GM06990 (cell line): ENCODE measurements around the gene PRSS8.

ENCODE experiments used
- DNase-seq: peaks from one replicate; pipeline ENCODE4 v3.0.0-alpha.2; 2011; ENCODE audit not compliant: insufficient read length; ENCODE audit errors: extremely low read depth
- H3K27me3 ChIP-seq: replicated peaks from 2 replicates; pipeline ENCODE4 v1.6.0; 2011; ENCODE audit warnings: low read length; ENCODE audit not compliant: control insufficient read depth, insufficient read depth
- H3K36me3 ChIP-seq: 2 replicates; pipeline ENCODE4 v1.5.1; 2011; ENCODE audit warnings: low read length; ENCODE audit not compliant: control insufficient read depth, insufficient read depth
- H3K4me3 ChIP-seq: replicated peaks from 2 replicates; pipeline ENCODE4 v1.5.1; 2011; ENCODE audit warnings: low read depth, mild to moderate bottlenecking, control low read depth, low read length
- TF ChIP-seq, protein P1 (sequence below): IDR thresholded peaks from 2 replicates; pipeline ENCODE4 v1.5.1; 2011; ENCODE audit warnings: low read length, control low read depth, mild to moderate bottlenecking, inconsistent platforms; ENCODE audit not compliant: insufficient read depth, poor library complexity, severe bottlenecking

PRSS8 gene

GRCh38 chr16:31125844-31126243, 9.7 kb downstream of the PRSS8 start:
- peaks cover 12% of the 10 kb centered on the region for H3K36me3 ChIP-seq
- no peak overlapping the region for H3K4me3 ChIP-seq
- DNase-seq: no peak
- TF ChIP-seq, protein P1, sequence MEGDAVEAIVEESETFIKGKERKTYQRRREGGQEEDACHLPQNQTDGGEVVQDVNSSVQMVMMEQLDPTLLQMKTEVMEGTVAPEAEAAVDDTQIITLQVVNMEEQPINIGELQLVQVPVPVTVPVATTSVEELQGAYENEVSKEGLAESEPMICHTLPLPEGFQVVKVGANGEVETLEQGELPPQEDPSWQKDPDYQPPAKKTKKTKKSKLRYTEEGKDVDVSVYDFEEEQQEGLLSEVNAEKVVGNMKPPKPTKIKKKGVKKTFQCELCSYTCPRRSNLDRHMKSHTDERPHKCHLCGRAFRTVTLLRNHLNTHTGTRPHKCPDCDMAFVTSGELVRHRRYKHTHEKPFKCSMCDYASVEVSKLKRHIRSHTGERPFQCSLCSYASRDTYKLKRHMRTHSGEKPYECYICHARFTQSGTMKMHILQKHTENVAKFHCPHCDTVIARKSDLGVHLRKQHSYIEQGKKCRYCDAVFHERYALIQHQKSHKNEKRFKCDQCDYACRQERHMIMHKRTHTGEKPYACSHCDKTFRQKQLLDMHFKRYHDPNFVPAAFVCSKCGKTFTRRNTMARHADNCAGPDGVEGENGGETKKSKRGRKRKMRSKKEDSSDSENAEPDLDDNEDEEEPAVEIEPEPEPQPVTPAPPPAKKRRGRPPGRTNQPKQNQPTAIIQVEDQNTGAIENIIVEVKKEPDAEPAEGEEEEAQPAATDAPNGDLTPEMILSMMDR: no peak
- no peaks in the 10 kb centered on the region for H3K27me3 ChIP-seq

DNA sequence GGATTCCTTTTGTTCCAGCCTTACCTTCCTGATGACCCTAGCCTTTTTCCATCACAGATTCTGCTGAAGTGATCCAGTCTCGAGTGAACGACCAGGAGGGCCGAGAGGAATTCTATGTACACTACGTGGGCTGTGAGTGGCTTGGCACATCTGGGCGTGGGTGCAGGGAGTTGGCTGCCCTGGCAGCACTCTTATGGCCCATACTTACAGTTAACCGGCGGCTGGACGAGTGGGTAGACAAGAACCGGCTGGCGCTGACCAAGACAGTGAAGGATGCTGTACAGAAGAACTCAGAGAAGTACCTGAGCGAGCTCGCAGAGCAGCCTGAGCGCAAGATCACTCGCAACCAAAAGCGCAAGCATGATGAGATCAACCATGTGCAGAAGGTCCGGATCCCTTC, 15.4 kb downstream of the PRSS8 start:
- DNase-seq: no peak
- Histone ChIP-seq H3K4me3 (no peak overlapping the region), H3K36me3 (peaks cover 8% of the 10 kb centered on the region), H3K27me3 (no peaks in the 10 kb centered on the region)
- TF ChIP-seq, protein P1: no peak

DNA sequence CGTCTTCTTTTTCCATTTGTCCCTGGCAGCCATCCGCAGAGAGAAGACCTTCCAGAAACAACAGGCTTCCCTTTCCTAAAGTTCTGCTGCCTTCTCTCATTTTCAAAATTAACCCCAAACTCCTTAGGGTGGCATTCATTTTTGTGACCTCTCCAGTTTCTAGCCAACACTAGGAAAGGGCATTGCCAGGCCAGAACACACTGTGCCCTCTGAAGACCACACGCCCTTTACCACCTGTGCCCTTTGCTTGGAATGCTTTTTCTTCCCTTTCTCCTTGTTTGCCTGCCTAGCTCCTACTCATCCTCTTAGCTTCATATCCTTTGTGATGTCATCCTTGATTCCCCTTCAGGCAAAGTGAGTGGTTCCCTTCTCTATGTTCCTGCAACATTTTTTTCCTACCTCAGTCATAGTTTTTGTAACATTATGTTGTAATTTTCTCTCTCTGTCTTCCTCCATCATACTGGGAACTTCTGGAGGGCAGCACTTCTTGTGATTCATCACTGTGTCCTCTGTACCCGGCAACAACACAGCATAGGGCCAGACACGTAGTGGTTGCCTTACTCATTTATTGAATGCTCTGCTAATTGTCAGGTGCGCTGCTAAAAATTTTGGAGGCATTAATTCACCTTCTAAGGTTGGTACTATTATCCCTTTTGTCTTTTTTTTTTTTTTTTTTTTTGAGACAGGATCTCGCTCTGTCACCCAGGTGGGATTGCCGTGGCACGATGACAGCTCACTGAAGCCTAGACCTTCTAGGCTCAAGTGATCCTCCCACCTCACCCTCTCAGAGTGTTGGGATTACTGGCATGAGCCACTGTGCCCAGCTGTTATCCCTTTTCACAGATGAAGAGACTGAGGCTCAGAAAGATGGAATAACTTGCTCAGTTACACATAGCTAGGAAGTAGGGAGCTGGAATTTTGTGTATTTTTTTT, 17.0 kb downstream of the PRSS8 start:
- DNase-seq: no peak
- no peaks in the 10 kb centered on the region for H3K27me3 ChIP-seq
- TF ChIP-seq, protein P1: no peak
- H3K4me3 ChIP-seq: peak overlapping the region; percentile 83
- H3K36me3 ChIP-seq: peaks cover 11% of the 10 kb centered on the region

- Histone ChIP-seq H3K27me3 (no peaks in the 10 kb centered on the region), H3K4me3 (peak within 1 kb of the TSS; percentile 83), H3K36me3 (peaks cover 14% of the 10 kb centered on the region)
- DNase-seq: peak; percentile 93
- TF ChIP-seq, protein P1: no peak
These were observed 17.9 kb downstream of the PRSS8 start, which contains the start of gene KAT8 for GRCh38 chr16:31117384-31118222. KAT8 (plus strand) TSS chr16:31117664; CDS start chr16:31117682, 18 bp downstream.

DNA sequence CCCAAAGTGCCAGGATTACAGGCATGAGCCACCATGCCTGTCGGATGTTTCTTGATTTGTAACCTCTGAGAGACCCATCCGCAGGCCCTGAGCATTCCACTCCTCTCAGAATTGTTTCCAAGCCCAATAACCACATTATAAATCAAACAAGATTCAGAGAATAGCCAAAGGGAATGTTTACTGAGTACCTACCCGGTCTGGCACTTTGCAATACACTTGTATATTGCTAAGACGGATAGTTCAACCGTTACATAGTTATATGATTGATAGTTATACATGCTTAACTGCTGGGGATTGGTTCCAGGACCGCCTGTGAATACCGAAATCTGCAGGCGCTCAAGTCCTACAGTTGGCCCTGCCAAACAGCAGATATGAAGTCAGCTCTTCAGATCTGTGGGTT, 21.1 kb downstream of the PRSS8 start:
- TF ChIP-seq, protein P1: no peak
- Histone ChIP-seq H3K36me3 (peaks cover 24% of the 10 kb centered on the region), H3K27me3 (no peaks in the 10 kb centered on the region), H3K4me3 (no peak overlapping the region)
- no peak for DNase-seq
